Epithelial cell of esophagus (primary cell): Measurements from ENCODE around the gene ZNF823.
A peak's percentile ranks its signal among the peaks of the same experiment; 100 is the strongest.
"Not testable (repeated sequence)": the region's sequence is repeated elsewhere in the genome, so short reads cannot be mapped to it uniquely, and the experiment has no call there.

Source experiments
- DNase-seq: peaks from one replicate; pipeline ENCODE4 v3.0.0; 2010; ENCODE audit warnings: low read depth
- H3K4me3 ChIP-seq: 2 replicates; pipeline ENCODE4 v1.5.1; 2011; ENCODE audit warnings: mild to moderate bottlenecking, low read length, control low read depth
- CTCF ChIP-seq: IDR thresholded peaks from 2 replicates; pipeline ENCODE4 v1.5.1; 2011; ENCODE audit warnings: low read depth, mild to moderate bottlenecking, low read length, control low read depth, inconsistent platforms; ENCODE audit not compliant: insufficient read depth; ENCODE audit errors: missing control alignments

Gene ZNF823

GRCh38 chr19:11738746-11739620 lies at the start of gene ZNF823:
TSS of gene ZNF823 (minus strand) at chr19:11738946. CDS start at chr19:11738819, 127 bp downstream.
- peak; percentile 99 for DNase-seq
- peak within 1 kb of the TSS; percentile 86 for H3K4me3 ChIP-seq
- TF ChIP-seq CTCF = no peak

- no peak overlapping the region for H3K4me3 ChIP-seq
- TF ChIP-seq CTCF = no peak
- DNase-seq = no peak
These were observed 48.8 kb upstream of the ZNF823 start for GRCh38 chr19:11787536-11787935.

GRCh38 chr19:11784356-11784755 lies 45.6 kb upstream of the ZNF823 start:
- no peak for TF ChIP-seq CTCF
- no peak for DNase-seq
- H3K4me3 ChIP-seq = no peak overlapping the region

GRCh38 chr19:11783767-11784166 lies 45.0 kb upstream of the ZNF823 start:
- no peak overlapping the region for H3K4me3 ChIP-seq
- TF ChIP-seq CTCF = no peak
- DNase-seq = no peak

GRCh38 chr19:11781295-11782057 lies 42.7 kb upstream of the ZNF823 start:
- no peak overlapping the region for H3K4me3 ChIP-seq
- no peak for DNase-seq
- no peak for TF ChIP-seq CTCF

- H3K4me3 ChIP-seq = no peak overlapping the region
- no peak for DNase-seq
- no peak for TF ChIP-seq CTCF
These were observed 41.8 kb upstream of the ZNF823 start for GRCh38 chr19:11780431-11781020.

GRCh38 chr19:11776669-11777068 lies 37.9 kb upstream of the ZNF823 start:
- not testable (repeated sequence) for DNase-seq, H3K4me3 ChIP-seq
